ENCODE measurements around the gene UGT3A2.

Gene UGT3A2

DNA sequence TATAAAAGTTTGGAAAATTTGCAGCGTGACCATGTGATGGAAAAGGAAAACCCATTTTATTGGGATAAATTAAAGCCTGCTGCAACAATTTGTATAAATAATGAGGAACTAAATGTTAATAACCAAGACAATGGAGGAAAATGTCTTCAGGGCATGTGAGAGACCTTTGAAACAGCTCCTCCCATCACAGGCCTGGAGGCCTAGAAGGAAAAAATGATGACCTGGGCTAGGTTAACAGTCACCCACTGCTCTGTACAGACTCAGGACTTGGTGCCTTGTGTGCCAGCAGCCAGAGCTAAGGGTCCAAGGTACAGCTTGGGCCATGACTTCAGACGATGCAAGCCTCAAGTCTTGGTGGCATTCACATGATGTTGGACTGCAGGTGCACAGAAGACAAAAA is 53.5 kb downstream of the UGT3A2 start:
- FAIRE-seq, result no peak
- no peak for DNase-seq (ENCODE audit: insufficient read length, low spot score)

DNA sequence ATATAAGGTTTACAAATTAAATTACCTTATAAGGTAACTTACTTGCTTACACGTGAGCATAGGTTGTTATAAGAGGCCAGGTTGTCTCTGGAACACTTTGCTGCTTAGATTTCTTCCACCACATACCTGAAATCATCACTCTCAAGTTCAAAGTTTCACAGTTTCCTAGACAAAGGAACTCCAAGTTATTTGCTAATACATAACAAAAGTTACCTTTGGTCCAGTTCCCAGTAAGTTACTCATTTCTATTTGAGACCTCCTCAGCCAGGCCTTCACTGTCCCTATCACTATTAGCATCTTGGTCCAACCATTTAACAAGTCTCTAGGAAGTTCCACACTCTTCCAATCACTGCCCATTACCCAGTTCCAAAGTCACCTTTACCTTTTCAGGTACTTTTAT is 57.0 kb downstream of the UGT3A2 start:
- DNase-seq (ENCODE audit: insufficient read length, low spot score) (no peak), FAIRE-seq (no peak)

GRCh38 chr5:36007366-36007765 is 59.3 kb downstream of the UGT3A2 start:
- FAIRE-seq (no peak), DNase-seq (ENCODE audit: insufficient read length, low spot score) (no peak)

DNA sequence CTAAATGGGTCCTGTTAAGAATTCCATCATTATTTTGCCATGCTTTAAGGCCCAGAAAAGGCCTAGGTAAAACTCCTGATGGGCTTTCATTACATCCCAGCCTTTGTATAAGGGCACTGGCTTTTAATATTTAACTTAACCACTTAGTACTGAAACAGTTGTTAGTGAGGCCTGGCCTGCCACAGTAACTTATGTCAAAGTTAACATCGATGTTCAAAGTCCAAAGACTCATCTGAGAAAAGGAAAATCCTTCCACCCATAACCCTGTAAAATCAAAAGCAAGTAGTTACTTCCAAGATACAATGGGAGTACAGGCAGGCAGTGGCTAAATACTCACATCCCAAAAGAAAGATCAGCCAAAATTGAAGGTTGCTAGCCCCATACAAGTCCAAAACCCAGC is 60.5 kb downstream of the UGT3A2 start:
- DNase-seq (ENCODE audit: insufficient read length, low spot score) (no peak), FAIRE-seq (no peak)

DNA sequence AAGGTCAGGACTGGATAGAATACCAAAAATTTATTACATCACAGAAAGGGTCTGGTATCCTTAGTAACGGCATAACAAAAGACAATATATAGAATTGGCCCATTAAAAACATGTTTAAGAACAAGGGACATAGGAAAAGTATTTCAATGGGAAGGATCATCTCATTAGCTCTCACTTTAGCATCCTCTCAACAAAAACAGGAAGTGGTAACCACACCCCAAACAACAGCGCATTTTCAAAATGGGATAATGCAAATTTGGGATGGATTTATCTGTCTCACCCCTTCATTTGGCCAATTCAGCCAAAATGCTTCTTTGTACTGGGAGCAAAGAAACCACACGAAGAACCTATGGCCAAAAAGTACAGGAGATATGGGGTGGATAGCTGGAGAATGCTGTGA is 65.7 kb downstream of the UGT3A2 start:
- DNase-seq (ENCODE audit: insufficient read length, low spot score) (no peak), FAIRE-seq (no peak)

DNA sequence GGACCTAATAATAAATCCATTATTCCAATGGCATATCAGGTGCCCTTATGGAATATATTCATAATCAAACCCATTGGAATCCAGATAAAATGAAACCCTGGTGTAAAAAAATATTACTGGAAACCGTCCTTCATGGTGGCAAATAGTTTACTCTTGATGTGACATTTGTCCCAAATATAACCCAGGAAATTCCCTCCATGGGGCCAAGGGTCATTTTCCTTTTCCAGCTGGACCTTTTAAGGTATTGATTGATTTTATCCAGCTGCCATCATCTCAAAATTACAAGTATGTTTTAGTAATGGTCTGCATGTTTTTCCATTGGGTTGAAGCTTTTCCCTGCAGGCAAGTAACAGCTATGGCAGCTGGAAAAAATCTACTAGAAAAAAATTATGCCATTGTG is 67.1 kb downstream of the UGT3A2 start:
- FAIRE-seq (no peak), DNase-seq (ENCODE audit: insufficient read length, low spot score) (no peak)

GRCh38 chr5:35996076-35996475 is 70.6 kb downstream of the UGT3A2 start:
- FAIRE-seq (no peak), DNase-seq (ENCODE audit: insufficient read length, low spot score) (no peak)

DNA sequence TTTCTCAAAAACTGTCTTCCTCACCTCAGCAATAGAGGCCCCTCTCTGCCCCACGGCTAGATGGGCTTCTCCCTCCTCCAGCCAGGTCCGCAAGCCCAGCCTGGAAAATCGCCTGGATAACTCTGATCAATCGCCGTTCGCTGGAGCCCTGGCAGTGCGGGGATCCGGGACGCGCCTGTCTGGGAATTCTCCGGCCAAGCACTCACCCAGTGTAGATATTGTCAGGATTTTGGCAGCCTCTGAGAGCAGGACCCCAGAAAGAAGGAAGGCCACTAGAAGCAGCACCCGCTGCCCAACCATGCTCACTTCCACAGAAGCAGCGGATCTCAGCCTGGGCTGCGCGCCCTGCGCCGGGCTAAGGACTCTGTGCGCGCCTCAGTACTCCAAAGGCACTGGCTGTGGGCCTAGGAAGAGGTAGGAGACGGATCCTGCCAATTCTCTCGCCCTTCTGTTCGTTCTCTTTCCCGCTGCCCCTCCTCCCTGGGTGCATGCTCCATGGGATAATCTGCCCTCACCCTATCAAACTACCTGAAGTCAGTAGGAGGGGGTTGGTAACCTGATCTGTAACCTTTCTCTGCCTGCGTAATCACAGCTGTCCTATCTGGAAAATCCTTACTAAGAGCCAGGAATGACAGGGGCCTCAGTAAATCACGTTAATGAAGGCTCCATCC is 75.6 kb downstream of the UGT3A2 start, which contains the start of gene UGT3A1:
UGT3A1 (minus strand) TSS at position 450 of the 671 bp plus-strand sequence; CDS start at position 300, 150 bp downstream.
- DNase-seq (ENCODE audit: insufficient read length, low spot score), result no peak
- FAIRE-seq, result peak; percentile 72

DNA sequence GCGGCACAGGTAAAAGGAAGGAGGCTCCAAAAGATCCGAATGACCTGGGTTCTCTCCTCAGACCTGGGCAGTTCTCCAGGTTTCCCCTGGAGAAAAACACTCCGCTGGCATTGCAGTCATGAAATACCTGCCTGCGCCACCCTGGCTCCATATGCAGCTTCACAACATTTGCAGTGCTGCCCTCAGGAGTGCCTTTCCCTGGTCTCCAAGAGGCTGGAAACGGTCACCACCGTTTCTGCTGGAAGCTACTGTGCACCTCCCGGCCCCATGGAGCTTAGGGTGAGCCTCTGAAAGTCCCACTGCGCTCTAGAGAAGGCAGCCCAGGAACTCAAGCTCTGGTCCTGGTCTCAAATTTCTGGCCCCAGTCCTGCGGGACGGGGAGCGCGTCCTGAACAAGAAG is 76.2 kb downstream of the UGT3A2 start:
- FAIRE-seq, result no peak
- DNase-seq (ENCODE audit: insufficient read length, low spot score), result no peak

GRCh38 chr5:35988529-35988928 is 78.2 kb downstream of the UGT3A2 start:
- FAIRE-seq (no peak), DNase-seq (ENCODE audit: insufficient read length, low spot score) (no peak)

DNA sequence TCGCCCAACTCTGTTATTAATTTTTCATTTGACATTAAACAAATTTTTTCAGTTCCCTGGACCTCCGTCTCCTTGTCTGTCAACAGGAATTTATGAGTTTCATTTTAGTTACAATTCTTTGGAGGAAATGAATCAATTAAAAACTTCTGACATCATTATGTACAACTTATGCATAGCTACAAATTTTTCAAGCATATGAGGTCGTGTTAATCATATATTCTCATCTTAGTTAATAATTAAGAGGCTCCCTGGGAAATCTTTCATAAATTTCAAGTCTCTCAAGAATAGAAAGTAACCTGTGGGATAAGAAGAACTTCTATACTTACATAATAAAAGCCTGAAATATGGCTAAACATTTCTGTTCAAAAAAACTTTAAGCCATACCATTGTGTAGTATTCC is 78.9 kb downstream of the UGT3A2 start:
- DNase-seq (ENCODE audit: insufficient read length, low spot score), result no peak
- FAIRE-seq, result no peak
